Gastroesophageal sphincter (tissue), 3 donors: ENCODE results near the gene VTCN1.

Experiments
- CTCF ChIP-seq, 4 experiments: fragments of 200-600 bp in 2 of 4; fragments of 450-650 bp in 2 of 4; sonication (generic) in 1 of 4; IDR thresholded peaks; one replicate each; pipeline ENCODE4 v1.5.1; 2017 to 2019; ENCODE audit warnings: antibody characterized with exemption in 4 of 4, mild to moderate bottlenecking in 2 of 4, moderate library complexity in 2 of 4
- EP300 ChIP-seq: sonication (generic); formaldehyde crosslinking; IDR thresholded peaks from one replicate; pipeline ENCODE4 v1.6.1; 2017; ENCODE audit warnings: antibody characterized with exemption, mild to moderate bottlenecking
- POLR2A ChIP-seq, 2 donors: fragments of 450-650 bp; IDR thresholded peaks; one replicate each; pipeline ENCODE4 v1.6.1; 2017; ENCODE audit warnings: antibody characterized with exemption in 2 of 2, mild to moderate bottlenecking in 2 of 2, moderate library complexity in 1 of 2
- POLR2AphosphoS5 ChIP-seq: sonication (generic); formaldehyde crosslinking; IDR thresholded peaks from one replicate; pipeline ENCODE4 v1.6.1; 2017; ENCODE audit warnings: antibody characterized with exemption

DNA sequence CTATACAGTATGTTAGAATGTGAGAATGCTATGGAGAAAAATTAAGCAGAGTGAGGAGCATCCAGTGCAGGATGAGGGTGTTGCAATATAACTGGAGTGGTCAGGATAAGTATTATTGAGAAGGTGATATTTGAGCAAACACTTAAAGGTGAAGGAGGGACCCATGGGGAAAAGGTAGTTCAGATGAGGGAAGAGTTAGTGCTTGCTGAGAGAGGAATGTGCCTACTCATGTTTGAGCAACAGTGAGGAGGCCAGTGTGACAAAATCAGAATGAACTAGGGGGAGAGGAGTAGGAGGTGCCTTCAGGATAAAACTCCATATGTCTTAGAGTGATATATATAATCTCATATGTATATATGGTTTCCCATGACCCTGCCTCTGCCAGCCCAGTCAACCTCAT, 82.9 kb downstream of the VTCN1 start:
- TF ChIP-seq EP300: no peak
- TF ChIP-seq CTCF (IDR thresholded peaks at IDR 0.05): no peak
- no peak for TF ChIP-seq POLR2A (IDR thresholded peaks at IDR 0.05)
- no peak for TF ChIP-seq POLR2AphosphoS5
